IPS-20b (cell line): ENCODE results near the gene ESRRA.

Source experiments
- H3K27ac ChIP-seq: one replicate; pipeline ENCODE4 v1.5.1; 2013; ENCODE audit warnings: low read length
- H3K27me3 ChIP-seq: 2 replicates; pipeline ENCODE4 v1.6.1; 2013; ENCODE audit warnings: mild to moderate bottlenecking, low read length, inconsistent platforms; ENCODE audit not compliant: insufficient read depth
- H3K36me3 ChIP-seq: 2 replicates; pipeline ENCODE4 v1.6.1; 2013; ENCODE audit warnings: low read depth, mild to moderate bottlenecking, inconsistent platforms, low read length, moderate library complexity; ENCODE audit not compliant: insufficient read depth
- H3K4me1 ChIP-seq: 2 replicates; pipeline ENCODE4 v1.6.1; 2013; ENCODE audit warnings: mild to moderate bottlenecking, control low read depth, inconsistent platforms, low read length, moderate library complexity; ENCODE audit not compliant: insufficient read depth
- H3K4me3 ChIP-seq: 2 replicates; pipeline ENCODE4 v1.5.1; 2013; ENCODE audit warnings: mild to moderate bottlenecking, low read length, inconsistent platforms
- H3K9ac ChIP-seq: 2 replicates; pipeline ENCODE4 v1.6.1; 2013; ENCODE audit warnings: low read depth, mild to moderate bottlenecking, inconsistent platforms, low read length, moderate library complexity
- H3K9me3 ChIP-seq: 2 replicates; pipeline ENCODE4 v1.6.1; 2013; ENCODE audit warnings: mild to moderate bottlenecking, low read depth, low read length, inconsistent platforms; ENCODE audit not compliant: insufficient read depth

Gene ESRRA

DNA sequence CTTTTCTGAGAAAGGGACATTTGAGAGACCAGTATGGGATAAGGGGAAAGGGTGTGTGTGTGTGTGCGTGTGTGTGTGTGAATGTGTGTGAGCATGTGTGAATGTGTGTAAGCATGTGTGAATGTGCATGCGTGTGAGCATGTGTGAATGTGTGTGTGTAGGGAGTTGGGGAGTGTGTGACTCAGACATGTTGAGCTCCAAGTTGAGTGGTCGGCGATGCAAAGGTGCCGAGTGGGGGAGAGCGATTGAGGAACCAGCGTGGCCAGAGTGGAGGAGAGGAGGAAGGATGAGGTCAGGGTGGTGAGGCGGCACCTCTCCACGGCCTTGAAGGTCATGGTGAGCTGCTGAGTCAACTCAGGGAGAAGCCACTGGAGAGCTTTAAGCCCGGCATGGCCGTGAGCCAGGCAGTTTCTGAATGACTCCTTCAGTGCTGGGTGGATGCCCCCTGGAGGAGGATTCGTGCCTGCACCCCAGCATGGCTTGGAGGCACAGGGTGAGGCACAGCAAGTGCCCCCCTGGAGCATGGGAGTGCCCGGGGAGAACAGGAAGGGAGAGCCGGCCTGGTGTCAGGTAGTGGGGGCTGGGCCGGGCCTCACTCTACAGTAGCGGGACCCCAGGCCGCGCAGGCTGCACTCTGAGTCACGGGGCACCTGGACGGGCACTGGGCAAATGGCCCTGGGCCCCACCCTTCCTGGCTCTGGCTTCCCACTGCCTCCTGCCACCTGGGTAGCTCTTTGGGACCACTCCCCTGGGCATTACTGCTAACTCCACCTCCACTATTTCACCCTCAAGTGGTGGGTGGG, 26.4 kb downstream of the ESRRA start:
- Histone ChIP-seq H3K36me3 (no peaks in the 10 kb centered on the region), H3K9ac (no peak overlapping the region), H3K4me1 (peaks cover 6% of the 10 kb centered on the region), H3K27me3 (no peaks in the 10 kb centered on the region), H3K27ac (no peak overlapping the region), H3K9me3 (no peaks in the 10 kb centered on the region), H3K4me3 (no peak overlapping the region)

DNA sequence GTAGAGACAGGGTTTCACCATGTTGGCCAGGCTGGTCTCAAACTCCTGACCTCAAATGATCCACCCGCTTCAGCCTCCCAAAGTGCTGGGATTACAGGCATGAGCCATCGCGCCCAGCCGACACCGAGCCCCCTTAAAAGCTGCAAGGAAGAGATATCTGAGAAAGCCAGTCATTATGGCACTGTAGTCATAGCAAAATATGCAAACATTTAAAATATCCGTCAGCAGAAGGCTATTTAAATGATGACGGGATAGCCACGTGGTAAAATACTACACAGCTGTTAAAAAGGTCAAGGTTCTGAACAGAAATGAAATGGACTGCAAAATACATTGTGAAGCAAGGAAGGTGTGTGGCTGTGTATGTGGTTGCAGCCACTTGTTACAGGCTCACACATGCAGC, 28.2 kb downstream of the ESRRA start:
- Histone ChIP-seq H3K9ac (no peak overlapping the region), H3K4me1 (peaks cover 6% of the 10 kb centered on the region), H3K4me3 (no peak overlapping the region)

DNA sequence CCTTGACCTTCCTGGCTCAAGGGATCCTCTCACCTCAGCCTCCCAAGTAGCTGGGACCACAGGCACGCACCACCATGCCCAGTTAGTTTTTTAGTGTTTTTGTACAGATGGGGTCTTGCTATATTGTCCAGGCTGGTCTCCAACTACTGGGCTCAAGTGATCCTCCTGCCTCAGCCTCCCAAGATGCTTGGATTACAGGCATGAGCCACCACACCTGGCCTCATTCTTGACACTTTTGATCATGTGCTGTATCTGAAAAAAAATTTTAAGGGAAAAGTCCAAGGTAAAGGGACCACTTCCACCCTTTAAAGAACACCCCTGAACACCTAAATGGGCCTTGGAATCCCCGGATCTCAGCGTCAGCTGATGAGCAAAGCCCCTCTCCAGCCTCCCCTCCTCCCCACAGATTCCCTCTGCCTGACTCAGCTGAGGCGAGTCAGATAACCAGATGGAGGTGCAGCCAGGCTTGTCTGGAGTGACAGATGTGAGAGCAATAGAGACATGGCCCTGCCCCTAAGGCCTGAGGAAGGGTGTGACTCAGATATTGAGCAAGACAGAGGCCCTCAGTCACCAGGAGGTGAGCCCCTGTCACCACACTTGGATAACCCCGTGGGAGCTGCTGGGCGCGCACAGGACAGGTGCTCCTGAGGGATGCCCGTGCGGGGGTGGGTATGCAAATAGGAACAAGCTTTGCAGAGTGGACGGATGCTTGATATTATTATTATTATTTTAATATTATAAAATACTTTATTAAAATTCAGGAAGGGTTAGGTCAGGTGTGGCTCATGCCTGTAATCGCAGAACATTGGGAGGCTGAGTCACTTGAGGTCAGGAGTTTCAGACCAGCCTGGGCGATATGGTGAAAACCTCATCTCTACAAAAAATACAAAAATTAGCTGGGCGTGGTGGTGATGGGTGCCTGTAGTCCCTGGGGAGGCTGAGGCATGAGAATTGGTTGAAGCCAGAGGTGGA, 29.7 kb downstream of the ESRRA start:
- H3K9ac ChIP-seq: no peak overlapping the region
- no peak overlapping the region for H3K27ac ChIP-seq
- H3K27me3 ChIP-seq: peaks cover 9% of the 10 kb centered on the region
- H3K36me3 ChIP-seq: no peaks in the 10 kb centered on the region
- no peaks in the 10 kb centered on the region for H3K9me3 ChIP-seq
- H3K4me1 ChIP-seq: peaks cover 6% of the 10 kb centered on the region
- H3K4me3 ChIP-seq: no peak overlapping the region

More for the DNA sequence above, 28.2 kb downstream of the ESRRA start:
- H3K36me3 ChIP-seq: no peaks in the 10 kb centered on the region
- no peak overlapping the region for H3K27ac ChIP-seq
- no peaks in the 10 kb centered on the region for H3K9me3 ChIP-seq
- H3K27me3 ChIP-seq: no peaks in the 10 kb centered on the region

DNA sequence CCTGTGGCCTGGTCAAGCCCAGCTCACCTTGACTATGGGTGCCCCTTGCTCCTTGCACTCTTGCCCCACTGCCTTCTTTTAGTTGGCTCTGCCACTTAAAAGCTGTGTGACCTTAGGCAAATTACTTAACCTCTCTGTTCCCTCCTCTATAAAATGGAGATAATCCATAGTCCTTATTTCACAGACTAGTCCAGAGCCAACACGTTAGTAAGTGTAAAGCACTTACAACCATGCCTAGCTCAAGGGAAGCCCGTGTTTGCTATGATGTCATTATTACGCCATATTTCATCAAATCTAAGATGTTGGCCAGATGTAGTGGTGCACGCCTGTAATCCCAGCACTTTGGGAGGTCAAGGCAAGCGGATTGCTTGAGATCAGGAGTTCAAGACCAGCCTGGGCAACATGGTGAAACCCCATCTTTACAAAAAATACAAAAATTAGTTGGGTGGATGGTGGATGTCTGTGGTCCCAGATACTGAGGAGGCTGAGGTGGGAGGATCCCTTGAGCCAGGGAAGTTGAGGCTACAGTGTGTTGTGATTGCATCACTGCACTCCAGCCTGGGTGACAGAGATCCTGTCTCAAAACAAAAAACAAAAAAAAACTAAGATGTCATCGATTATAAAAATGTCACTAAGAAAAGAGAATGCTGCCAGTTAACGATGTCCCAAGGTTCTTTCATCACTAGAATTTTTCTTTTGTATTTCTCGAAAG, 32.4 kb downstream of the ESRRA start:
- Histone ChIP-seq H3K4me1 (peaks cover 5% of the 10 kb centered on the region; the same call in 1 of the 2 replicates), H3K9me3 (no peaks in the 10 kb centered on the region), H3K27ac (no peak overlapping the region), H3K36me3 (no peaks in the 10 kb centered on the region), H3K27me3 (peaks cover 20% of the 10 kb centered on the region), H3K9ac (no peak overlapping the region), H3K4me3 (no peak overlapping the region)

DNA sequence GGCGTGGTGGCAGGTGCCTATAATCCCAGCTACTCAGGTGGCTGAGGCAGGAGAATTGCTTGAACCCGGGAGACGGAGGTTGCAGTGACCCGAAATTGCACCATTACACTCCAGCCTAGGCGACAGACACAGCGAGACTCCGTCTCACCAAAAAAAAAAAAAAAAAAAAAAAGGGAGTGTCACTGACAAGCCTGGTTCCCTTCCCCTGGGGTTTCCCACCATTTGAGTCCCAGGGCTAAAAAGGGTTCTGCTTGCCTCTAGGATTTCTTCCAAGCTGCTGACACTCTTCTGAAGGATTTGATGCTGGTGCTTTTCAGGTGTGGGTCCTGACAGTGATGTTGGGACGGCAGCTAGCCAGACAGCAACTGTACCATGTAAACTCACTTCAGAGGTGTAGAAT, 33.4 kb downstream of the ESRRA start:
- Histone ChIP-seq H3K4me1 (peaks cover 5% of the 10 kb centered on the region; the same call in 1 of the 2 replicates), H3K27me3 (peaks cover 20% of the 10 kb centered on the region), H3K4me3 (no peak overlapping the region), H3K9me3 (no peaks in the 10 kb centered on the region), H3K27ac (no peak overlapping the region), H3K9ac (no peak overlapping the region), H3K36me3 (no peaks in the 10 kb centered on the region)

DNA sequence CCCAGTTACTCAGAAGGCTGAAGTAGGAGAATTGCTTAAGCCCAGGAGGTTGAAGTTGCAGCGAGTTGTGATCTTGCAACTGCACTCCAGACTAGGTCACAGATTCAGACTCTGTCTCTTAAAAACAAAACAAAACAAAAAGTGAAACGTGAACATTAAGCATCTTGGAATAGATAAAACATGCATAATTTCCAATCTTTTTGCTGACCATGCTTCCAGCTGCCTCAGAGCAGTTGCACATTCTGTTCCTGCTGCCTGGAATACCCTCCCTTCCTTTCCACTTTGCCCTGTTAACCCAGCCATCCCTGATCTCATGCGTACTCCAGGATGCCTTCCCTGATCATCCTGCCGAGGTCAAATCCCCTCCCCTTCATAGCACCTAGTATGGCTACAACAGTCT, 34.0 kb downstream of the ESRRA start:
- H3K9me3 ChIP-seq: no peaks in the 10 kb centered on the region
- H3K4me3 ChIP-seq: no peak overlapping the region
- H3K27me3 ChIP-seq: peaks cover 20% of the 10 kb centered on the region
- H3K36me3 ChIP-seq: no peaks in the 10 kb centered on the region
- H3K4me1 ChIP-seq: peaks cover 5% of the 10 kb centered on the region; the same call in 1 of the 2 replicates
- no peak overlapping the region for H3K27ac ChIP-seq
- no peak overlapping the region for H3K9ac ChIP-seq

GRCh38 chr11:64339754-64340408, 34.6 kb downstream of the ESRRA start, which contains the start of gene CCDC88B:
Gene CCDC88B, plus strand, starts transcription at chr11:64340204. Its CDS starts 63 bp downstream, at chr11:64340267.
- Histone ChIP-seq H3K9me3 (no peaks in the 10 kb centered on the region), H3K4me3 (peak within 1 kb of the TSS; percentile 82), H3K27me3 (peaks cover 20% of the 10 kb centered on the region), H3K4me1 (peaks cover 5% of the 10 kb centered on the region; the same call in 1 of the 2 replicates), H3K27ac (no peak within 1 kb of the TSS), H3K36me3 (no peaks in the 10 kb centered on the region), H3K9ac (no peak within 1 kb of the TSS; the same call in 1 of the 2 replicates)

DNA sequence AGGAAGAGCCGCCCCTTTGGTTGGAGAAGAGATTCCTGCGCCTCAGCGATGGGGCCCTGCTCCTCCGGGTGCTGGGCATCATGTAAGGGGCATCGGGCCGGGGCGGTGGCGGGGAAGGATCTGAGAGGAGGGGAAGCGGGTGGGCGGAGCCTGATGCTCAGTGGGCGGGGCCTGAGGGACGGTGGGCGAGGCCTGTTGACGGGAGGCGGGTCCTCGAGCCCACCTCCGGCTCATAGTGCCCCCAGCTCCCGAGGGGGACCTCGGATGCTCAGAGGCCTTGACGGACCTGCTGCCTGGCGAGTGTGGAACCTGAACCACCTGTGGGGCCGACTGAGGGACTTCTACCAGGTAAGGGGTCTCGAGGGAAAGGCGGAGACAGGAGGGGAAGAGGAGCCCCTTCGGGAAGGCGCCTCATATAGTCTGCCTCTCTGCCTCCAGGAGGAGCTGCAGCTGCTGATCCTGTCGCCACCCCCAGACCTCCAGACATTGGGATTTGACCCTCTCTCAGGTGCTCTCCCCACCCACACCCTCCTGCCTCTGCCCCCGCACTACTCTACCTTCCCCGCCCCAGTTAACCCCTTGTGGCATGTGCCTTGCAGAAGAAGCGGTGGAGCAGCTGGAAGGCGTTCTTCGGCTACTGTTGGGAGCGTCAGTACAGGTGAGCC, 35.5 kb downstream of the ESRRA start:
- H3K27ac ChIP-seq: no peak overlapping the region
- peaks cover 20% of the 10 kb centered on the region for H3K27me3 ChIP-seq
- peaks cover 5% of the 10 kb centered on the region; the same call in 1 of the 2 replicates for H3K4me1 ChIP-seq
- H3K36me3 ChIP-seq: no peaks in the 10 kb centered on the region
- H3K9ac ChIP-seq: no peak overlapping the region; the same call in 1 of the 2 replicates
- no peaks in the 10 kb centered on the region for H3K9me3 ChIP-seq
- peak overlapping the region; percentile 82 for H3K4me3 ChIP-seq

- Histone ChIP-seq H3K4me3 (peak overlapping the region; percentile 82), H3K36me3 (no peaks in the 10 kb centered on the region), H3K27ac (no peak overlapping the region), H3K27me3 (peaks cover 20% of the 10 kb centered on the region), H3K9ac (no peak overlapping the region; the same call in 1 of the 2 replicates), H3K9me3 (no peaks in the 10 kb centered on the region), H3K4me1 (peaks cover 5% of the 10 kb centered on the region; the same call in 1 of the 2 replicates)
These were observed 36.1 kb downstream of the ESRRA start for GRCh38 chr11:64341429-64341828.
